Colonic mucosa (tissue), 4 donors: ENCODE data around the gene TRPM8. TPM values are rescaled to one million over a fixed set of nuclear protein-coding genes. Genes with fewer than 3 reads are reported as not detected.

ENCODE experiments used
- DNase-seq: peaks from one replicate; pipeline ENCODE4 v3.0.0-alpha.2; 2020
- H3K27ac ChIP-seq: fragments of 200-600 bp; one replicate; pipeline ENCODE4 v1.8.0; 2021
- H3K27me3 ChIP-seq: fragments of 200-600 bp; one replicate; pipeline ENCODE4 v1.8.0; 2021
- H3K36me3 ChIP-seq: fragments of 200-600 bp; one replicate; pipeline ENCODE4 v1.8.0; 2021
- H3K4me1 ChIP-seq: fragments of 200-600 bp; one replicate; pipeline ENCODE4 v1.8.0; 2021; ENCODE audit warnings: mild to moderate bottlenecking
- H3K4me3 ChIP-seq: fragments of 200-600 bp; one replicate; pipeline ENCODE4 v1.8.0; 2021
- H3K9ac ChIP-seq, 2 donors: one replicate each; pipeline ENCODE4 v1.7.0; 2013; ENCODE audit warnings: control low read depth in 2 of 2, low read depth in 2 of 2, low read length in 2 of 2
- H3K9me3 ChIP-seq: fragments of 200-600 bp; one replicate; pipeline ENCODE4 v1.8.0; 2021
- CTCF ChIP-seq: fragments of 200-600 bp; IDR thresholded peaks from one replicate; pipeline ENCODE4 v1.8.0; 2022; ENCODE audit warnings: antibody characterized with exemption, mild to moderate bottlenecking
- intact Hi-C: fragments of 100-400 bp; cut with DNase I; formaldehyde crosslinking; loops from one replicate; pipeline ENCODE4 v1.14.1; 2022
- total RNA-seq, 2 donors: library from RNA; stranded (reverse); fragmentation: NEBNext Ultra II Directional in 1 of 2; extraction: Animal tissue kit (Norgen Biotek cat#: 25700) in 1 of 2; gene quantifications; one replicate each; pipeline ENCODE4 v1.2.1, GENCODE V29; 2021
- donor health status: healthy.
- donor health status: DM: no; HTN: no; CAD: no.
- donor health status: DM: no; HTN: no; CAD: no.

TRPM8 gene
- total RNA-seq, 2 donors from 2014 or later, result not detected

- no peak overlapping the region for H3K4me3 ChIP-seq
- H3K9me3 ChIP-seq, result no peaks in the 10 kb centered on the region
- peak; percentile 32 for DNase-seq
- H3K36me3 ChIP-seq, result no peaks in the 10 kb centered on the region
- intact Hi-C loops, result no loop called here
- H3K27ac ChIP-seq, result no peak overlapping the region
- H3K4me1 ChIP-seq, result no peaks in the 10 kb centered on the region
- TF ChIP-seq CTCF, result peak; percentile 27
- H3K27me3 ChIP-seq, result no peaks in the 10 kb centered on the region
- no peak overlapping the region for H3K9ac ChIP-seq
Observed at GRCh38 chr2:233928594-233929351, 11.6 kb downstream of the TRPM8 start.

GRCh38 chr2:233929352-233930022 is 12.3 kb downstream of the TRPM8 start:
- Histone ChIP-seq H3K4me1 (no peaks in the 10 kb centered on the region), H3K4me3 (no peak overlapping the region), H3K9ac (no peak overlapping the region), H3K27me3 (no peaks in the 10 kb centered on the region), H3K9me3 (no peaks in the 10 kb centered on the region), H3K36me3 (no peaks in the 10 kb centered on the region), H3K27ac (no peak overlapping the region)
- intact Hi-C loops, result no loop called here
- no peak for TF ChIP-seq CTCF
- DNase-seq, result no peak

GRCh38 chr2:233934524-233934923 is 17.4 kb downstream of the TRPM8 start:
- no peak for TF ChIP-seq CTCF
- no peak for DNase-seq
- Histone ChIP-seq H3K4me3 (no peak overlapping the region), H3K36me3 (no peaks in the 10 kb centered on the region), H3K27me3 (no peaks in the 10 kb centered on the region), H3K4me1 (no peaks in the 10 kb centered on the region), H3K27ac (no peak overlapping the region), H3K9ac (no peak overlapping the region), H3K9me3 (no peaks in the 10 kb centered on the region)
- intact Hi-C loops, result no loop called here

GRCh38 chr2:233935426-233935825 is 18.3 kb downstream of the TRPM8 start:
- intact Hi-C loops, result no loop called here
- Histone ChIP-seq H3K4me1 (no peaks in the 10 kb centered on the region), H3K27ac (no peak overlapping the region), H3K36me3 (no peaks in the 10 kb centered on the region), H3K9ac (no peak overlapping the region), H3K27me3 (no peaks in the 10 kb centered on the region), H3K4me3 (no peak overlapping the region), H3K9me3 (no peaks in the 10 kb centered on the region)
- DNase-seq, result no peak
- TF ChIP-seq CTCF, result no peak

- H3K27ac ChIP-seq, result no peak overlapping the region
- no peaks in the 10 kb centered on the region for H3K27me3 ChIP-seq
- H3K4me1 ChIP-seq, result no peaks in the 10 kb centered on the region
- intact Hi-C loops, result no loop called here
- H3K36me3 ChIP-seq, result no peaks in the 10 kb centered on the region
- H3K9ac ChIP-seq, result no peak overlapping the region
- no peak for TF ChIP-seq CTCF
- H3K4me3 ChIP-seq, result no peak overlapping the region
- no peaks in the 10 kb centered on the region for H3K9me3 ChIP-seq
- no peak for DNase-seq
Observed at GRCh38 chr2:233936089-233936488, 18.9 kb downstream of the TRPM8 start.
